ENCODE data around the gene FAAH2.
"Not testable (repeated sequence)": the region's sequence is repeated elsewhere in the genome, so short reads cannot be mapped to it uniquely, and the experiment has no call there.

The FAAH2 gene

DNA sequence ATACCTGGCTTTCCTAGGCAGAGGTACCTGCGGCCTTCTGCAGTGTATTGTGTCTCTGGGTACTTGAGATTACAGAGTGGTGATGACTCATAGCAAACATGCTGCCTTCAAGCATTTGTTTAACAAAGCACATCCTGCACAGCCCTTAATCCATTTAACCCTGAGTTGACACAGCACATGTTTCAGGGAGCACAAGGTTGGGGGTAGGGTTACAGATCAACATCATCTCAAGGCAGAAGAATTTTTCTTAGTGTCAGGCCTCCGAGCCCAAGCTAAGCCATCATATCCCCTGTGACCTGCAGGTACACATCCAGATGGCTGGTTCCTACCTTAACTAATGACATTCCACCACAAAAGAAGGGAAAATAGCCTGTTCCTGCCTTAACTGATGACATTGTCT is 49.3 kb downstream of the FAAH2 start:
- H3K4me3 Mint-ChIP-seq; H3K27ac Mint-ChIP-seq; H3K9me3 Mint-ChIP-seq (ENCODE audit: low read depth); H3K4me1 Mint-ChIP-seq (ENCODE audit: low read depth); H3K27me3 Mint-ChIP-seq: not testable (repeated sequence)
- peaks cover 24% of the 10 kb centered on the region for H3K36me3 Mint-ChIP-seq

DNA sequence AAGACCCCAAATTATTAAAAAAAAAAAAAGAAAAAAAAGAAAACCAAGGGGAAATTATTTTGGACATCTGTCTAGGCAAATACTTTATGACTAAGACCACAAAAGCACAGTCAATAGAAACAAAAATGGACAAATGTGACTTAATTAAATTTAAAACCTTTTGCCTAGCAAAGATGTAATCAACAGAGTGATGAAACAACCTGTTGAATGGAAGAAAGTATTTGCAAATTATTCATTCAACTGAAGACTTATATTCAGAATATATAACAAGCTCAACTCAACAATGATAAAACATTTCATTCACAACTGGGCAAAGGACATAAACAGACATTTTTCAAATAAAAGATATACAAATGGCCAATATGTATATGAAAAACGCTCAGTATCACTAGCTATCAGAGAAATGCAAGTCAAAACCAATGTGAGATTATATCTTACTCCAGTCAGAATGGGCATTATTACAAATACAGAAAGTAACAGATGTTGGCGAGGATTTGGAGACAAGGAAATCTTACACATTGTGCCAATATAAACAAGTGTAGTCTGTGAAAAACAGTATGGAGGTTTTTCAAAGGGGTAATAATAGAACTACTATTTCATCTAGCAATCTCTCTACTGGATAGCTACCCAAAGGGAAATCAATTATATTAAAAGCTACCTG is 67.1 kb downstream of the FAAH2 start:
- no peak overlapping the region for H3K27ac Mint-ChIP-seq
- H3K4me3 Mint-ChIP-seq: no peak overlapping the region

DNA sequence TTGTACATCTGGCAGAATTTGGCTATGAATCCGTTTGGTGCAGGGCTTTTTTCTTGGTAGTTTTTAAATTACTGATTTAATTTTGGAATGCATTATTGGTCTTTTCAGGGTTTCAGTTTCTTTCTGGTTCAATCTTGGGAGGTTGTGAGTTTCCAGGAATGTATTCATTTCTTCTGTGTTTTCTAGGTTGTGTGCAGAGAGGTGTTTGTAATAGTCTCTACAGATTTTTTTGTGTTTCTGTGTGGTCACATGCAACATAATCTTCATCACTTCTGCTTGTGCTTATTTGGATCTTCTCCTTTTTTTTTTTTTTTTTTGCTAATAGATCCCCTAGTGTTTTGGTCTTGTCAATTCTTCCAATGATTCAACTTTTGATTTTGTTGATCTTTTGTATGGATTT is 77.6 kb downstream of the FAAH2 start:
- no peak overlapping the region for H3K27ac Mint-ChIP-seq
- H3K36me3 Mint-ChIP-seq: peaks cover 15% of the 10 kb centered on the region
- no peaks in the 10 kb centered on the region for H3K27me3 Mint-ChIP-seq
- H3K4me3 Mint-ChIP-seq: no peak overlapping the region
- H3K4me1 Mint-ChIP-seq (ENCODE audit: low read depth): no peaks in the 10 kb centered on the region
- no peaks in the 10 kb centered on the region for H3K9me3 Mint-ChIP-seq (ENCODE audit: low read depth)

More for the DNA sequence above, 67.1 kb downstream of the FAAH2 start:
- no peaks in the 10 kb centered on the region for H3K4me1 Mint-ChIP-seq (ENCODE audit: low read depth)
- peaks cover 14% of the 10 kb centered on the region for H3K36me3 Mint-ChIP-seq
- no peaks in the 10 kb centered on the region for H3K27me3 Mint-ChIP-seq
- H3K9me3 Mint-ChIP-seq (ENCODE audit: low read depth): peaks cover 5% of the 10 kb centered on the region

- H3K27me3 Mint-ChIP-seq: no peaks in the 10 kb centered on the region
- no peak overlapping the region for H3K4me3 Mint-ChIP-seq
- no peaks in the 10 kb centered on the region for H3K9me3 Mint-ChIP-seq (ENCODE audit: low read depth)
- no peaks in the 10 kb centered on the region for H3K4me1 Mint-ChIP-seq (ENCODE audit: low read depth)
- peaks cover 15% of the 10 kb centered on the region for H3K36me3 Mint-ChIP-seq
- H3K27ac Mint-ChIP-seq: no peak overlapping the region
Observed at GRCh38 chrX:57366430-57366829, 79.9 kb downstream of the FAAH2 start.

DNA sequence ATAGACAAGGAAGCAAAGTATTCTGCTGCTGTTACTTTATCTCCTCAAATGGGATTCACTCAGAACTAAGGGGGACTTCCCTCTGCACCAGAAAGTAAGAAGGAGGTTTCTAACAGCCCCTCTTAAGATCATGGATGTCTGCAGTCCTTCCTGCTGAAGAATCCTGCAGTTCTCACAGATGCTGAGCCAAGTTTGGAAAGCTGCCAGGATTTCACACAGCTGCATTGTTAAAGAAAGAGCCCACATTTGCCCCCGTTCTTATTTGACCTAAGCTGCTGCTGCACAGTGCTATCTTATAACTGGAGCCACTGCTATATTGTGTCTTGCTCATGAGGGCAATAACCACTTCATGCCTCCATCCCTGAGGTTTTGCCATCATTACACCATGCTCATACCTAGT is 81.1 kb downstream of the FAAH2 start:
- H3K27me3 Mint-ChIP-seq: no peaks in the 10 kb centered on the region
- H3K4me1 Mint-ChIP-seq (ENCODE audit: low read depth): no peaks in the 10 kb centered on the region
- H3K36me3 Mint-ChIP-seq: peaks cover 15% of the 10 kb centered on the region
- H3K4me3 Mint-ChIP-seq: no peak overlapping the region
- no peak overlapping the region for H3K27ac Mint-ChIP-seq
- H3K9me3 Mint-ChIP-seq (ENCODE audit: low read depth): no peaks in the 10 kb centered on the region

- H3K4me3 Mint-ChIP-seq: no peak overlapping the region
- H3K27me3 Mint-ChIP-seq: no peaks in the 10 kb centered on the region
- no peak overlapping the region for H3K27ac Mint-ChIP-seq
- no peaks in the 10 kb centered on the region for H3K9me3 Mint-ChIP-seq (ENCODE audit: low read depth)
- no peaks in the 10 kb centered on the region for H3K4me1 Mint-ChIP-seq (ENCODE audit: low read depth)
- peaks cover 17% of the 10 kb centered on the region for H3K36me3 Mint-ChIP-seq
Observed at GRCh38 chrX:57368158-57368557, 81.7 kb downstream of the FAAH2 start.

GRCh38 chrX:57379296-57379695 is 92.8 kb downstream of the FAAH2 start:
- Mint-ChIP-seq H3K9me3 (ENCODE audit: low read depth) (no peaks in the 10 kb centered on the region), H3K4me3 (no peak overlapping the region), H3K27ac (no peak overlapping the region), H3K4me1 (ENCODE audit: low read depth) (no peaks in the 10 kb centered on the region), H3K27me3 (no peaks in the 10 kb centered on the region), H3K36me3 (peaks cover 26% of the 10 kb centered on the region)

- no peaks in the 10 kb centered on the region for H3K4me1 Mint-ChIP-seq (ENCODE audit: low read depth)
- no peak overlapping the region for H3K4me3 Mint-ChIP-seq
- peaks cover 23% of the 10 kb centered on the region for H3K36me3 Mint-ChIP-seq
- no peak overlapping the region for H3K27ac Mint-ChIP-seq
- no peaks in the 10 kb centered on the region for H3K9me3 Mint-ChIP-seq (ENCODE audit: low read depth)
- H3K27me3 Mint-ChIP-seq: no peaks in the 10 kb centered on the region
Observed at GRCh38 chrX:57380026-57380796, 93.7 kb downstream of the FAAH2 start.

GRCh38 chrX:57394162-57394561 is 107.7 kb downstream of the FAAH2 start:
- peaks cover 13% of the 10 kb centered on the region for H3K36me3 Mint-ChIP-seq
- H3K27me3 Mint-ChIP-seq; H3K4me1 Mint-ChIP-seq (ENCODE audit: low read depth): not testable (repeated sequence)

DNA sequence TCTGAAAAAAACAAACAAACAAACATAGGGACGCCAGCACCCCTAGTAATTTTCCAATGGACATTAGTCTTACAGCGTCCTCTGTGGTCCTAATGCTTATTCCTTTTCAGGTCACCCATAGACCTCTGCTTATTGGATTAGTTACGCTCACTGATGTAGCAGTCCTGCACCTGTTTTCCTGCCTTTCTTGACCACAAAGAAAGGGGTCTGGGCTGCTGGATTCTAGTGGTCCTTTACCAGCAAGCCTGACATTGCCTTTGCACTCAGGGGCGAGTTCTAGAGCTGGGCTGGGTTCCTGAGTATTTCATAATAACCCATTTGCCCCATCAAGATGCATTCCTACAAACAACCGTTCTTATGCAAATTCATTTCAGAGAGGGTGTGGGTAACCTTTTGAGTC is 116.7 kb downstream of the FAAH2 start:
- H3K36me3 Mint-ChIP-seq: peaks cover 15% of the 10 kb centered on the region
- not testable (repeated sequence) for H3K4me3 Mint-ChIP-seq; H3K27me3 Mint-ChIP-seq; H3K4me1 Mint-ChIP-seq (ENCODE audit: low read depth); H3K27ac Mint-ChIP-seq; H3K9me3 Mint-ChIP-seq (ENCODE audit: low read depth)

More at GRCh38 chrX:57394162-57394561, 107.7 kb downstream of the FAAH2 start:
- not testable (repeated sequence) for H3K27ac Mint-ChIP-seq; H3K9me3 Mint-ChIP-seq (ENCODE audit: low read depth); H3K4me3 Mint-ChIP-seq

DNA sequence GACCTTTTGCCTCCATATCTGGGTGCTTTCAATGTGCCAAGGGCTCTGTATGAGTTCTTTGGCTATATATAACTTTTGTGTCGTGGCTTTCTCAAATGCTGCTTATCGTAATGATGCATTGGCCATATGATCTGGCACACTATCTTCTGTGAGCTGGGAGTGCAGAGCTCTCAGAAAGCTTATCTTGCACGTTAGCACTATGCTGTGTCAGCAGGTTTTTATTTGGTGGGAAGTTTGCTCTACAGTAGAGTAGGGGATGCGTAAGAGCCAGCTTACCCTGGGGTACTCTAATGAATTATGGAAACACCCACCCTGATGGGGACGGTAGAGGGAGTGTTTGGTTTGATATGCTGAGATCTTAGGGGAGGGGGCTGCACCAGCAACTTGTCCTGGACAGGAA is 119.6 kb downstream of the FAAH2 start:
- peaks cover 2% of the 10 kb centered on the region for H3K4me1 Mint-ChIP-seq (ENCODE audit: low read depth)
- no peak overlapping the region for H3K27ac Mint-ChIP-seq
- no peaks in the 10 kb centered on the region for H3K27me3 Mint-ChIP-seq
- H3K36me3 Mint-ChIP-seq: peaks cover 17% of the 10 kb centered on the region
- peaks cover 4% of the 10 kb centered on the region for H3K9me3 Mint-ChIP-seq (ENCODE audit: low read depth)
- H3K4me3 Mint-ChIP-seq: no peak overlapping the region

GRCh38 chrX:57417827-57418226 is 131.3 kb downstream of the FAAH2 start:
- Mint-ChIP-seq H3K9me3 (ENCODE audit: low read depth) (no peaks in the 10 kb centered on the region), H3K27me3 (no peaks in the 10 kb centered on the region), H3K36me3 (peaks cover 5% of the 10 kb centered on the region), H3K27ac (no peak overlapping the region), H3K4me3 (no peak overlapping the region), H3K4me1 (ENCODE audit: low read depth) (peaks cover 4% of the 10 kb centered on the region)

DNA sequence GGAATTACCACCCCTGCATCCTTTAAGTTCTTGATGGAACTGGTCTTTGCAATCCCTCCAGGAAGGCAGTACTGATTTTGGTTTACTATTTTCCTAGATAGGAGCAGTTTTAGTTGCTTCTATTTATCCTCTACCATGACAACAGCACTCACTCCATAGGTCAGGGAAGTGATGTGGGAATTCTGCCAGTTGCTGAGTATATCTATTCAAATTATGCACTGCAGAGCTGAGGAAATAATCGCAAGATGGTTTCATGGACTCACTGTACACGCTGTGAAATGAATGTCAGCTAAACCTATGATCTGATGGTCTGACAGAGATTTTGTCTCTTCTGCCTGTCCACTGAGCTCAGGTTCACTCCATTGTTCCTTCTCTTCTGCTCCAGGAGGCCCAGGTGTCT is 135.8 kb downstream of the FAAH2 start:
- Mint-ChIP-seq H3K4me1 (ENCODE audit: low read depth) (no peaks in the 10 kb centered on the region), H3K9me3 (ENCODE audit: low read depth) (no peaks in the 10 kb centered on the region), H3K27ac (no peak overlapping the region), H3K4me3 (no peak overlapping the region), H3K36me3 (peaks cover 5% of the 10 kb centered on the region), H3K27me3 (no peaks in the 10 kb centered on the region)

- no peaks in the 10 kb centered on the region for H3K4me1 Mint-ChIP-seq (ENCODE audit: low read depth)
- H3K4me3 Mint-ChIP-seq: no peak overlapping the region
- no peaks in the 10 kb centered on the region for H3K9me3 Mint-ChIP-seq (ENCODE audit: low read depth)
- H3K27me3 Mint-ChIP-seq: no peaks in the 10 kb centered on the region
- H3K36me3 Mint-ChIP-seq: peaks cover 5% of the 10 kb centered on the region
- no peak overlapping the region for H3K27ac Mint-ChIP-seq
Observed at GRCh38 chrX:57422790-57423189, 136.3 kb downstream of the FAAH2 start.

- no peaks in the 10 kb centered on the region for H3K9me3 Mint-ChIP-seq (ENCODE audit: low read depth)
- no peak overlapping the region for H3K4me3 Mint-ChIP-seq
- peaks cover 11% of the 10 kb centered on the region for H3K36me3 Mint-ChIP-seq
- no peaks in the 10 kb centered on the region for H3K4me1 Mint-ChIP-seq (ENCODE audit: low read depth)
- H3K27me3 Mint-ChIP-seq: no peaks in the 10 kb centered on the region
- H3K27ac Mint-ChIP-seq: no peak overlapping the region
Observed at GRCh38 chrX:57445076-57445475, 158.6 kb downstream of the FAAH2 start.

DNA sequence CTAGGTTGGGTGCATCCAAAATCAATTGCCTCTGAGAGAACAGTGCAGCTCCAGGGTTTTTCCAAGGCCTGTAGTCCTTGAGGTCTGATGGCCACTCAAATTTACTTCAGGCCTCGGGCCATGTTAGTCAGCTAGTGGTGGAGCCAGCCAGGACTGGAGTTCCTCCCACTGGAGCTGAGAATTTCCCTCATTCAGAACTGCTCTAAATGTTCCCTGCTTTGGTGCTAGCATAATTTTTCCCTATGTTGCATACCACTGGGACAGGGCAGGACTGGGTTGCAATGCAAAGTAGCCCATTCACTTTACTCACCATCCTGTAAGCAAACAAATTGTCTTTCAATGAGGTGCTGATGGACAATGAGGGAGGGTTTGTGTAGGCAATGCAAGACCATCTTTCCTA is 159.3 kb downstream of the FAAH2 start:
- Mint-ChIP-seq H3K4me1 (ENCODE audit: low read depth) (no peaks in the 10 kb centered on the region), H3K36me3 (peaks cover 11% of the 10 kb centered on the region), H3K4me3 (no peak overlapping the region), H3K9me3 (ENCODE audit: low read depth) (no peaks in the 10 kb centered on the region), H3K27ac (no peak overlapping the region), H3K27me3 (no peaks in the 10 kb centered on the region)

Data from activated naive CD8-positive, alpha-beta T cell (primary cell).